Fibroblast of villous mesenchyme (primary cell): ENCODE data around the gene GJA4. TPM values are rescaled to one million over a fixed set of nuclear protein-coding genes. Genes with fewer than 3 reads are reported as not detected.

Experiments
- DNase-seq: peaks from one replicate; pipeline ENCODE4 v3.0.0-alpha.2; 2010; ENCODE audit warnings: low read depth
- H3K4me3 ChIP-seq: 2 replicates; pipeline ENCODE4 v1.5.1; 2011; ENCODE audit warnings: low read depth, mild to moderate bottlenecking, low read length
- CTCF ChIP-seq: IDR thresholded peaks from 2 replicates; pipeline ENCODE4 v1.5.1; 2012; ENCODE audit warnings: low read depth, mild to moderate bottlenecking, low read length; ENCODE audit not compliant: insufficient read depth
- total RNA-seq: library from RNA; depleted of rRNA; stranded (reverse); fragments of >200 nt; gene quantifications from 2 replicates; pipeline ENCODE4 v1.2.3, GENCODE V29; 2012

Gene GJA4
- total RNA-seq, 1 donor, result not detected

- no peak overlapping the region for H3K4me3 ChIP-seq
- no peak for TF ChIP-seq CTCF
- DNase-seq, result no peak
Measured at GRCh38 chr1:34778381-34778780, 14.4 kb upstream of the GJA4 start.

- no peak overlapping the region for H3K4me3 ChIP-seq
- no peak for TF ChIP-seq CTCF
- no peak for DNase-seq
Measured at GRCh38 chr1:34779005-34779404, 13.8 kb upstream of the GJA4 start.

- no peak for TF ChIP-seq CTCF
- no peak for DNase-seq
- H3K4me3 ChIP-seq, result no peak overlapping the region
Measured at GRCh38 chr1:34779526-34779925, 13.3 kb upstream of the GJA4 start.

- no peak overlapping the region for H3K4me3 ChIP-seq
- no peak for TF ChIP-seq CTCF
- DNase-seq, result no peak
Measured at GRCh38 chr1:34779962-34780361, 12.8 kb upstream of the GJA4 start.

GRCh38 chr1:34780528-34780927, 12.3 kb upstream of the GJA4 start:
- TF ChIP-seq CTCF, result no peak
- DNase-seq, result no peak
- no peak overlapping the region for H3K4me3 ChIP-seq

GRCh38 chr1:34781071-34781843, 11.5 kb upstream of the GJA4 start, which contains the start of gene GJB3:
Gene GJB3, plus strand, starts transcription at chr1:34781214. Its CDS starts 3,549 bp downstream, at chr1:34784763.
- TF ChIP-seq CTCF, result no peak
- no peak for DNase-seq
- H3K4me3 ChIP-seq, result no peak within 1 kb of the TSS
